Stimulated activated effector memory CD8-positive, alpha-beta T cell treated with anti-CD3 and anti-CD28 coated beads, Interleukin-12 subunit alpha, Interleukin-12 subunit beta, amount 100 ng/mL, for 72 hours (primary cell): ENCODE data around the gene NEK7.
"Not testable (repeated sequence)": the region's sequence is repeated elsewhere in the genome, so short reads cannot be mapped to it uniquely, and the experiment has no call there.

Experiments used
- ATAC-seq: fragments of 150-1000 bp; cut with Tn5 transposase; 2 replicates; pipeline ENCODE4 v1.10.0; 2021
- DNase-seq, 2 donors: peaks; one replicate each; pipeline ENCODE4 v3.0.0; 2021 to 2022; ENCODE audit warnings: low spot score in 2 of 2
- H3K27ac Mint-ChIP-seq: one replicate; pipeline ENCODE4 v1.8.0; 2022; ENCODE audit warnings: mild to moderate bottlenecking, mixed read lengths
- H3K36me3 Mint-ChIP-seq: one replicate; pipeline ENCODE4 v1.8.0; 2022; ENCODE audit warnings: mild to moderate bottlenecking, mixed read lengths
- H3K4me1 Mint-ChIP-seq: one replicate; pipeline ENCODE4 v1.8.0; 2022; ENCODE audit warnings: mixed read lengths
- H3K4me3 Mint-ChIP-seq: one replicate; pipeline ENCODE4 v1.8.0; 2022; ENCODE audit warnings: mild to moderate bottlenecking, mixed read lengths
- H3K9me3 Mint-ChIP-seq: one replicate; pipeline ENCODE4 v1.8.0; 2022; ENCODE audit warnings: mixed read lengths

NEK7 gene

DNA sequence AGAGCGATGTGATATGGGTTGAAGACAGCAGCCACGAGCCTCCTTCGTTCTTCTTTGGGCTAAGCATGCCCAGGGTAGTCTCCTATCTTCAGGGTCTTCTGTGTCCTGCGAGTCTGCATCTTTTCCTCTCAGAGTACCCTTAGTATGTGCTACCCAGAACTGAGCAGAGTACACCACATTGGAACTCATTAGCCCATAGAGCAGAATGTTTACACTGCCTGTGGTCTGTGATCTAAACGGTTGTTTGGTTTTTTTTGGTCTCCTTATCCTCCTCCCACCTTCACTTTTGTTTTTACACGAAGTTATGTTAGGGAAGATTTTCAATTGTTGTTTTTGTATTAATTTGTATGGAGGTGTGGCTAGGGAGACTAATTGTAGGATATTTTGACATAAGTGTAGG, 126.4 kb downstream of the NEK7 start:
- H3K36me3 Mint-ChIP-seq = peaks cover 35% of the 10 kb centered on the region
- peaks cover 38% of the 10 kb centered on the region for H3K4me1 Mint-ChIP-seq
- no peak overlapping the region for H3K4me3 Mint-ChIP-seq
- peak; percentile 74 for ATAC-seq
- peak overlapping the region; percentile 36 for H3K27ac Mint-ChIP-seq
- H3K9me3 Mint-ChIP-seq = no peaks in the 10 kb centered on the region
- DNase-seq = no peak

DNA sequence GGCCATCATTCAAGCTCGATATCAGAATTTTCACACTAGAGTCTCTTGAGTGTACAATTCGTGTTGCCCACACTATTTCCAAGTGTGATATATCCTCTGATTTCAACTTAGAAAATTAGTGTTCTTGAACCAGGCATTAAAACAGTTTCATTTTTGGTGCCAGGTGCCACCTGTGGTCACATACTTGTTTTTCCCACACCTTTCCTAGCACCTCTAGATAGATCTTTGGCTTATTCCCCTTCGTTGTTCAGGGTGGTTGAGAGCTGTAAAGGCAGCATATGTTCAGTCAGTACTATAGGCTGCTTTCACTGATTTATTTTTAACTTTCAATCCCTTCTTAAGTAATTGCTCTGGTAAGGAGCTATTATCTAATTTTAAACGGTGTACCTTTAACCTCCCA, 131.1 kb downstream of the NEK7 start:
- no peak overlapping the region for H3K27ac Mint-ChIP-seq
- DNase-seq = no peak
- no peak for ATAC-seq
- H3K4me3 Mint-ChIP-seq = no peak overlapping the region
- H3K36me3 Mint-ChIP-seq = peaks cover 37% of the 10 kb centered on the region
- H3K9me3 Mint-ChIP-seq = no peaks in the 10 kb centered on the region
- peaks cover 32% of the 10 kb centered on the region for H3K4me1 Mint-ChIP-seq

DNA sequence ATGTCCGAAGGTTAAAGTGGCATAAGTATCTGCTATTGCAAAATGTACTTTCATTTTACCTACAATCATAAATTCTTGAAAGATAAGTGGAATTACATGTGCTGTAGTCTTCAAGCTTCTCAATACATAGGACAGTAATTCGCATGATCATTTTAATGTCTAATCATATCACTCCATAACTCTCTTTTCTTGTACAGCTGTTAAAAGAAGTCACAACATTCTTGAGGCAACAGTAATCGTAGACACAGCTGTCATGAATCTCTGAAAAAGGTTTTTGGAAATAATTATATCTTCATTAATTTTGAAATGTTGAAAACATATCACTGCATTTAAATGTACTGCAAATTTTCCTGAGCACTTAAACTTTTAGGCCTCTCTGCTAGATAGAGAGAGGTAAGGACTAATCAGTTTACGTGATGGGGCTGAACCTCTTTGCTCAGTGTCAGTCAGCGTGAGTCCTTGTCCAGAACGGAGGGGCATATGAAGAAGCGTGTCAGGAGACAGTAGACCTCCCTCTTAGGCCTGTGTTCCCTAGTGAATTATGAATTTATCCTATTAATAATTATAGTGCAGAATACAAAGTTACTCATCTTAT, 133.4 kb downstream of the NEK7 start:
- Mint-ChIP-seq H3K4me1 (peaks cover 23% of the 10 kb centered on the region), H3K27ac (no peak overlapping the region), H3K36me3 (peaks cover 60% of the 10 kb centered on the region), H3K9me3 (no peaks in the 10 kb centered on the region), H3K4me3 (no peak overlapping the region)
- ATAC-seq (no peak), DNase-seq (no peak)

DNA sequence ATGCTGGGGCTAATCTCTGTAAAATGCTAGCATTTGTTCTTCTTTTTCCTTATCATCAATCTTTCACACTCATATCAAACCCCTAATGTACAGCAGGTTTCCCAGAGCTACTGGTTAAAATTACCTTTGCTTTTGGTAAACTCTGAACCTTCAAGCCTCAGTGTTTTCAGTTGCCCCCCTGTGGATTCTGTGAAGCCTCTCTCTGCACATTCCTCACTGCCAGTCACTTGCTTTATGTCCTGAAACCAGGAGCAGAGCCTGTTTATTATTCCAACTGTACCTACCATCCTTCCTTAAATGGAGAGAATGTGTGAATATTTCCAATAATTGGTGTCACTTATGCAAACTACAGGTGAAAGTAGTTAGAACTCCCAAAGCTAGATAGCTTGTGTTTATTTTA, 134.2 kb downstream of the NEK7 start:
- peaks cover 63% of the 10 kb centered on the region for H3K36me3 Mint-ChIP-seq
- peaks cover 20% of the 10 kb centered on the region for H3K4me1 Mint-ChIP-seq
- DNase-seq (no peak), ATAC-seq (no peak)
- no peaks in the 10 kb centered on the region for H3K9me3 Mint-ChIP-seq
- no peak overlapping the region for H3K4me3 Mint-ChIP-seq
- H3K27ac Mint-ChIP-seq = no peak overlapping the region

DNA sequence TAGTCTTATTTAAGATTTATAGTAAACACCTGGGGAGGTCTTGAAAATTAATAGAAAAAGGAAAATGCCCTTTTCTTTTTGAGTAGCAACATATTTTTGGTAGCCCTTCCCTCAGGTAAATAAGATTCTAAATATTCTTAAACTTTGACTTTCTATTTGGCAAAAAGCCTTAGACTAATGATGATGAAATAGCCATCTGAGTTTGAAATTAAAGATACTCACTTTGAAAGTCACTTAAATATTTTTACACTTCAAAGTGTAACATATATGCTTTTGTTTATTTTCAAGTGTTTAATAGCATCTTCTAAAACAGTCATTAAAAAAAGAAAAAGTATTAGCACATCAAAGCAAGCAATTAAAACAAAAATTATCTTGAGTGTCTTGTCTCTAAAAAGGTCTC, 135.1 kb downstream of the NEK7 start:
- no peak overlapping the region for H3K27ac Mint-ChIP-seq
- peaks cover 60% of the 10 kb centered on the region for H3K36me3 Mint-ChIP-seq
- ATAC-seq (no peak), DNase-seq (no peak)
- peaks cover 12% of the 10 kb centered on the region for H3K4me1 Mint-ChIP-seq
- no peak overlapping the region for H3K4me3 Mint-ChIP-seq
- H3K9me3 Mint-ChIP-seq = no peaks in the 10 kb centered on the region

DNA sequence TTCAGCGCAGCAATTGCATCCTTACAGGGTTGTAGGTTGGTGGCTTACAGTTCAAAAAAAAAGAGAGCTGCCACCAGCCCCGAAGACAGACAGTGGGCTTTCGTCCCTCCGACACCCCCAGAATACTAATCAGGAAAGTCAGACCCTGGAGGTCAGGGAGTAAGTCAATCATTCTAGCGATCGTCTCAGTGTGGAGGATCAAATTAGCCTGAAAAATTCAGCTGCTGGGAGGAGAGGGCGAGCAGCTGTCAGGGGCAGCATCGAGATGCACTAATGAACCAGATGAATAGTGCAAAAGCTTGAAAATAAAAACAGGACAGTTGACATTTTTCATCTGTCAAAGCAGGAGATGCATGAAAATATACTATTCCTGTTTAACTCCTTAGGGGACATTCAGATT, 138.4 kb downstream of the NEK7 start:
- Mint-ChIP-seq H3K4me1 (peaks cover 14% of the 10 kb centered on the region), H3K27ac (no peak overlapping the region), H3K9me3 (no peaks in the 10 kb centered on the region), H3K4me3 (no peak overlapping the region), H3K36me3 (peaks cover 66% of the 10 kb centered on the region)
- DNase-seq (no peak), ATAC-seq (no peak)

DNA sequence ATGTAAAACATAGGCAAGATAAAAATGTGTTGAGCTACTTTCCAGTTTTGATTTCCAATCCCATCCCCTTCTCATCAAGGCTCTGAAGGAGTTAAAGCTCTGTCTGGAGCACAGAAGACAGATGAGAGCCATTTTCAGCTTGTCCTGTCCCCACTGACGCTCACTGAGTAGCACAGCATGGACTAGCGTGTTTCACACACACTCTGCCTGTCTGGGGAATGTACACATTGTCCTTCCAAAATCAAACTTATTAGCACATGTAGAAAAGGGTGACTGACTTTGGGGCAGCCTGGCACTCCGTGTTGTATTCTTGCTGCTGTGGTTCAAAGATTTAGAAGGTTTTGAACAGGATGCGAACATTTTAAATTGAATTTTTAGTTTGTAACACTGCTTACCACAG, 139.2 kb downstream of the NEK7 start:
- H3K27ac Mint-ChIP-seq = no peak overlapping the region
- H3K4me1 Mint-ChIP-seq = peaks cover 15% of the 10 kb centered on the region
- no peaks in the 10 kb centered on the region for H3K9me3 Mint-ChIP-seq
- DNase-seq = no peak
- H3K36me3 Mint-ChIP-seq = peaks cover 74% of the 10 kb centered on the region
- no peak overlapping the region for H3K4me3 Mint-ChIP-seq
- ATAC-seq = no peak

DNA sequence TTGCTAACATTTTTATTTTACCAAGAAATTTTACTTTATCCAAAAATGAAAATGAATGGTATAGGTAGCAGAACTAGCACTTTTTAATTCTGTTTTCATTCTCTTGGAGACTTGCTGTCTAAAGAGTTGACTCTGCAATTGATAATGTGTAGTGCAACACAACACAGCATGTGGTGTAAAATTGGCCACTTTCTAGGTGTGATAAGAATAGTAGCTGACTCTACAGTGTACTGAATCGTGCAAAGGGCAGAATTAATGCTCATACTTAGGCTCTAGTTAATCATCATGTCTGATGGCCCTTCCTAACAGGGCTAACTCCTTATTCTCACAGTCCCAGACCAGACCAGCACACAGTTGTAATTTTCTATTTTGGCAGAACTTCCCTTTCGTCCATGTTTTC, 140.5 kb downstream of the NEK7 start:
- Mint-ChIP-seq H3K4me3 (no peak overlapping the region), H3K36me3 (peaks cover 81% of the 10 kb centered on the region), H3K27ac (no peak overlapping the region), H3K4me1 (peaks cover 12% of the 10 kb centered on the region), H3K9me3 (no peaks in the 10 kb centered on the region)
- ATAC-seq = no peak
- DNase-seq = no peak

DNA sequence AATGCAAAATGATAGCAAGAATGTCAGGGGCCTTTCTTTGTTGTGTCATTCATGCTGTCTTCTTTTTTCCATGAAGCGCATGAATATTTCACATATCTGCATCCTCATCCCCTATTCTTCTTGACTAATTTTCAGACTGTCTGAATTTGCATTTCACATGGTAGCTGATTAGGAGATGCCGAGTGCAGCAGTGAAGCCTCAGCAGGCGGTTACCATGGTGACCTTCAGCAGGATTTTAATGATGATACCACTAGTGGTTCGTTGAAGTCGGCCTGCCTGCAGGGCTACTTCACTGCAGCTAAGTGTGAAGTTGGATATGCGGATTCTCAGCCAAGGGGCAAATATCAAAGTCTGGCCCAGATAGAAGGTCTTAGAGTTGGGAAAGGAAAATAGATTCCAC, 141.8 kb downstream of the NEK7 start:
- peaks cover 78% of the 10 kb centered on the region for H3K36me3 Mint-ChIP-seq
- DNase-seq = no peak
- peaks cover 12% of the 10 kb centered on the region for H3K4me1 Mint-ChIP-seq
- ATAC-seq = no peak
- no peak overlapping the region for H3K27ac Mint-ChIP-seq
- no peak overlapping the region for H3K4me3 Mint-ChIP-seq
- H3K9me3 Mint-ChIP-seq = no peaks in the 10 kb centered on the region

DNA sequence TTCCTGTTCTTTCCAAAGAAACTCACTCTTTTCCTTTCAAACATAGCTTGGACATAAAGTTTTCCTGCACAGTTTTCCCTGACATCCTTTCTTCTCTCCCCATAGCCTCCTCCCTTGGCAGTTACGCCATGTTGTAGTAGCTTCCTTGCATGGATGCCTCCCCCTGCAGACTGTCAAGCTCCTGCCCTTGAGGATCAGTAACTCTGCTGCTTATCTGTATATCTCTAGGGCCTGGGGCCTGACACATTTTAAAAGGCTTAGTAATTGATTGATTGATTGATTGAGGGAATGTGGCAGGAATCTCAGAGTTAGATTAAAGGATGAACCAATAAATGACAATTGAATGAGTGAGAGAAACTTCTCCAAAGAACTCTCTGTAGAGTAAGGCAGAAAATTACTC, 143.7 kb downstream of the NEK7 start:
- DNase-seq = no peak
- Mint-ChIP-seq H3K4me3 (no peak overlapping the region), H3K36me3 (peaks cover 60% of the 10 kb centered on the region), H3K27ac (peak overlapping the region; percentile 38), H3K9me3 (no peaks in the 10 kb centered on the region), H3K4me1 (peaks cover 8% of the 10 kb centered on the region)
- ATAC-seq = no peak

DNA sequence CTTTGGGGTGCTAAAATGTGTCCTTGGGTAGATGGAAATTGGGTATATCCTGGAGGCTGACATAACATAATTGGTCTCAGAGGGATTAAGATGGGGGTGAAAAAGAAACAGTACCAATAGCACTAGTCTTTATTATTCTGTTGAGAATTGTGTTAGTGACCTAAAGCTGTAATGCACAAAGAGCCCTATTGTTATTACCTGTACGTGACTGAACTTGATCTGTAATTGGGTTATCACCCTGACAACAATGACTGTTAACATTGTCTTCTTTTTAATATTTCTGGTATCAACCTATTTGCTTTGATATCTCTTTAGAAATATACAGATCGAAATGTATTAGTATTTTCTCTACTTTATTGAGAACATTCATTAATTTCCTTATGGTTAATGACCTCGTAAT, 147.6 kb downstream of the NEK7 start:
- Mint-ChIP-seq H3K4me3 (no peak overlapping the region), H3K36me3 (peaks cover 39% of the 10 kb centered on the region), H3K27ac (no peak overlapping the region), H3K4me1 (peaks cover 8% of the 10 kb centered on the region), H3K9me3 (peaks cover 3% of the 10 kb centered on the region)
- no peak for ATAC-seq
- DNase-seq = no peak

DNA sequence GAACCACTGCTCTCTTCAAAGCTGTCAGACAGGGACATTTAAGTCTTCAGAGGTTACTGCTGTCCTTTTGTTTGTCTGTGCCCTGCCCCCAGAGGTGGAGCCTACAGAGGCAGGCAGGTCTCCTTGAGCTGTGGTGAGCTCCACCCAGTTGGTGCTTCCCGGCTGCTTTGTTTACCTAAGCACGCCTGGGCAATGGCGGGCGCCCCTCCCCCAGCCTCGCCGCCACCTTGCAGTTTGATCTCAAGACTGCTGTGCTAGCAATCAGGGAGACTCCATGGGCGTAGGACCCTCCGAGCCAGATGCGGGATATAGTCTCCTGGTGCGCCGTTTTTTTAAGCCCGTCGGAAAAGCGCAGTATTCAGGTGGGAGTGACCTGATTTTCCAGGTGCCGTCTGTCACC, 158.0 kb downstream of the NEK7 start:
- not testable (repeated sequence) for H3K9me3 Mint-ChIP-seq, ATAC-seq, DNase-seq, H3K27ac Mint-ChIP-seq, H3K4me3 Mint-ChIP-seq
- Mint-ChIP-seq H3K4me1 (peaks cover 42% of the 10 kb centered on the region), H3K36me3 (peaks cover 43% of the 10 kb centered on the region)

DNA sequence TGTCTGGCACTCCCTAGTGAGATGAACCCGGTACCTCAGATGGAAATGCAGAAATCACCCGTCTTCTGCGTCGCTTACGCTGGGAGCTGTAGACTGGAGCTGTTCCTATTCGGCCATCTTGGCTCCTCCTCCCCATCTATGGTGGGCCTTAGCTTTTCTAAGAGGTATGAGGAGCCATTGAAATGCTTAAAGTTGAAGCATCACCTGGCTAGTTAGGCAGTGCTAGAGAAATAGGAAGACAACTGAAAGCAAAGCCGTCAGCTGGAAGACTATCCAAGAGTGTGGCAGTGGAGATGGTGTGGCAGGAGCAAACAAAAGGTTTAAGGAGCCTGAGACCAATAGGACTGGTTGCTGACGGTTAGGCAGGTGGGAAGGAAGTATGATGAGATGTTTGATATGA, 158.5 kb downstream of the NEK7 start:
- peaks cover 48% of the 10 kb centered on the region for H3K36me3 Mint-ChIP-seq
- peak overlapping the region; percentile 74 for H3K27ac Mint-ChIP-seq
- H3K4me3 Mint-ChIP-seq, H3K9me3 Mint-ChIP-seq, DNase-seq, ATAC-seq: not testable (repeated sequence)
- peaks cover 42% of the 10 kb centered on the region for H3K4me1 Mint-ChIP-seq

DNA sequence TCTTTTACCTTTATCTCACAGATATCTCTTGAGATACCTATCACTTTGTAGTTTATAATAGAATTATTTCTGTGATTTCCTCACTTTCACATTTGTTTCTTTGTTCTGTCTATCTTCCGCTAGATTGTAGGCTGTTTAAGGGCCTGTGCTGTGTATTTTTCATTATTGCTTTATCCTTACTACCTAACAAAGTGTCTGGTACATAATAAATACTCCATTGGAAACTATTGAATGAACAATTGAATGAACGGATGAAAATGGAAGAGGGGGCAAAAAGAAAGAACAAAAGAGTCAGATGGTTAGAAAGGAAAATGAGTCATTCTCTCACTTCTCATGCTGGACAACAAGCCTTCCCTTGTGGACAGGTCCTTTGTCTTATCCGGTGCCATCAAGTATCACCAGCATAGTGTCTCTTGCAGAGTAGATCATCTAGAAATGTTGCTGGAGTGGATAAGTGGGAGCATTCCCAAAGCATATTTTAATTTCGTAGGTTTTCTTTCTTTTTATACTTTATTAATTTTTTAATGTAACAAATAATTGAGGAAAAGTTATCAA, 159.8 kb downstream of the NEK7 start:
- Mint-ChIP-seq H3K36me3 (peaks cover 57% of the 10 kb centered on the region), H3K27ac (peak overlapping the region; percentile 74)

DNA sequence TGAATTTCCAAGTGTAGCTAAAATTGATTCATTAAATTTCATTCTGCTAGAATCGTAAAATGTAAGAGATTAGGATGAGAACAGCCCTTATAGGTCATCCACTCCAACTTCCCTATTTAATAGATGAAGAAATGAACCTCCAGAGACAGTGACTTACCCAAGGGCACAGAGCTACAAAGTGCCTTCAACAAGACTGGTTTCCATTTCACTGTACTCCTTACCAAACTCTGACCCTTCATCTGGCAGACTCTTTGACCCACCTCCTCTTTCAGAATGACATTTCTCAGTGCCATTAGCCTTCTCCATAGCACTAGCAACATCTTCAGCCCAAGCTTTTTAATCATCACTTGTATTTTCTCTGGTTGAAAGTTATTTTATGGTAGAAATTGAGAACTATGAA, 161.3 kb downstream of the NEK7 start:
- ATAC-seq = peak; percentile 70
- Mint-ChIP-seq H3K27ac (peak overlapping the region; percentile 30), H3K36me3 (peaks cover 53% of the 10 kb centered on the region), H3K9me3 (no peaks in the 10 kb centered on the region), H3K4me3 (no peak overlapping the region), H3K4me1 (peaks cover 36% of the 10 kb centered on the region)
- no peak for DNase-seq

More for the DNA sequence above, 159.8 kb downstream of the NEK7 start:
- Mint-ChIP-seq H3K4me3 (no peak overlapping the region), H3K4me1 (peaks cover 42% of the 10 kb centered on the region), H3K9me3 (no peaks in the 10 kb centered on the region)
- ATAC-seq (no peak), DNase-seq (no peak)

DNA sequence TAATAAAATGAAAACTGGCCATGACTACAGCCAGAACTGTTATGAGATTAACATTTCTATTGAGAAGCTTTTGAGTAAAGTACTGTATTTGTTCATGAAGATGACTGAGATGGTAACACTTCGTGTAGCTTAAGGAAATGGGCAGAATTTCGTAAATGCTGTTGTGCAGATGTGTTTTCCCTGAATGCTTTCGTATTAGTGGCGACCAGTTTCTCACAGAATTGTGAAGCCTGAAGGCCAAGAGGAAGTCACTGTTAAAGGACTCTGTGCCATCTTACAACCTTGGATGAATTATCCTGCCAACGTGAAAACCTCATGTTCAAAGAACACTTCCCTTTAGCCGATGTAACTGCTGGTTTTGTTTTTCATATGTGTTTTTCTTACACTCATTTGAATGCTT, 164.0 kb downstream of the NEK7 start:
- Mint-ChIP-seq H3K9me3 (no peaks in the 10 kb centered on the region), H3K4me3 (no peak overlapping the region), H3K36me3 (peaks cover 36% of the 10 kb centered on the region), H3K27ac (peak overlapping the region; percentile 60), H3K4me1 (peaks cover 28% of the 10 kb centered on the region)
- ATAC-seq (no peak), DNase-seq (no peak)
